Measurements from ENCODE around the gene PNPLA3.

GRCh38 chr22:43995798-43996169 is 72.2 kb downstream of the PNPLA3 start:
- no peak for TF ChIP-seq CTCF (IDR thresholded peaks at IDR 0.05)
- TF ChIP-seq POLR2A (IDR thresholded peaks at IDR 0.05), result no peak

Data from transverse colon (tissue), 3 donors.